HG03139 (cell line): ENCODE results near the gene NANP.

Source experiments
- ATAC-seq: cut with Tn5 transposase; IDR thresholded peaks from one replicate; pipeline ENCODE4 v1.9.1; 2021; ENCODE audit not compliant: unreplicated experiment

The NANP gene

DNA sequence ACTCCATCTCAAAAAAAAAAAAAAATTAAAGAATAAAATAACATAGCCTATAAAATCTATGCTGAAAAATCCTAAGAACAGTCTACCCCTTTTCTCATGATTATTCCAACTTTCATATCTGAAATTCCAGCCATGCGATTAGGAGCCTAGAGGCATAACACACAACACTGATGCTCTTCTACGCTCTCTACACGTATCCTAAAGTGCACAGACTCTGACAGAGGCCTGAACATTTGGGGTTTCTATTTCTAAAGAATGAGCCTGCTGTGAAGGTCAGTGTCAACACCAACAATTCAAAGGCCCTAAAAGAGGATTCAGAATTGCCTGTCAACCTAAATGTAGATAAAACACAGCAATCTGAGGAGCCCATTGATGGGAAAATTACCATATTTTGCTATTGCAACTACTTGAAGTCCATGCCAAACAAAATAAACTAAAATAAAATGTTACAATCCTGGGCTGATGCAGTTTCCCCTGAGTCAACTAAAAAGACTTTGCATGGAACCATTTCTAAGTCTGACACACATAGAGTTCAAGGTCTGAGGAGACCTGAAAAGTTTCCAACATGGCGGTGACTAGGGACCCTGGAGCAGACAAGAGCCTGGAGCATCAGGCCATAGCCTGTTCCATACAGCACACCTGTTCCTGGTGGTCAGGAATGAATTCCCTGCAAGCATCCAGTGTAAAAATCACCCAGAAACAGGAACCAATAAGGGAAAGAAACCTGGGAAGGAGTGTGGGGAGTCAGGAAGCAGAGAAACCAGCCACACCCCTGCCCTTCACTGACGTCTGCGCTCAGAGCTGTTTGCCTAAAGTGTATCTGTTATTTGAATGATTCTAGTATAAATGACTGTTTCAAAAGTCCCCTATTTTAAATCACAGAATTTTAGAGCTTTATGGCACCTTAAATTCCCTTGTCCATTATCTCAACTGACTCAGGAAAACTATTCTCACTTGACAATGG is 50.2 kb downstream of the NANP start:
- no peak for ATAC-seq

DNA sequence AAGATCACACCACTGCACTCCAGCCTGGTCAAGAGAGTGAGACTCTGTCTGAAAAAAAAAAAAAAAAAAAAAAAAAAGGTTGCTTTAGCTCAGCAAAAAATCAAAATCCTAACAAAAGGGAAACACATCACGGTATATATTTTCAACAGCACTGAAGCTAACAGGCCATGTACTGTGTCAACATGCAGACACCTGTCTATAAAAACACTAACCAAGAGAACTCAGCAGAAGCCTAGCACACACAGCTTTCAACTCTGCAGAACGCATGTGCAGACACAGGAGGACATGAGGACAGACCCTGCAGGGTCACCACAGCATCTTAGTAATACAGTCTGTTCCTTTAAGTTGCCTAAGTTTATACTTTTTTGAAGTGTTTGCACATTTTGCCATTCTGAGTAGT is 52.0 kb downstream of the NANP start:
- ATAC-seq: no peak

DNA sequence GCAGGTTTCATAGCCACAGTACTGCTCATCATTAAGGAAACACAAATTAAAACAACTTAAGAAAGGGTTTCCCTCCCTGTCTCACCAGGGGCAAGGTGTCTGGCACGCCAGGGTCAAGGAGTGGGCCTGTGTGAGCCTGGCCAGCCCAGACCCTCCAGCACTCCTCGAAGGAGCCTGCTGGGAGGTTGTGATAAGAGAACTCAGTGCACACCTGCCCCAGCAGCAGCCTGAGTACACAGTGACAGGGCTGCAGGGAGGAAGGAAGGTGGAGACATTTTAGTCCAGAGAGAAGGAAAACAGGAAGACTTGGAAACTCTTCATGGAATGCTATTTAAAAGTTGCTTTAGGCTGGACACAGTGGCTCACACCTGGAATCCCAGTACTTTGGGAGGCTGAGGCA is 52.6 kb downstream of the NANP start:
- ATAC-seq: no peak

DNA sequence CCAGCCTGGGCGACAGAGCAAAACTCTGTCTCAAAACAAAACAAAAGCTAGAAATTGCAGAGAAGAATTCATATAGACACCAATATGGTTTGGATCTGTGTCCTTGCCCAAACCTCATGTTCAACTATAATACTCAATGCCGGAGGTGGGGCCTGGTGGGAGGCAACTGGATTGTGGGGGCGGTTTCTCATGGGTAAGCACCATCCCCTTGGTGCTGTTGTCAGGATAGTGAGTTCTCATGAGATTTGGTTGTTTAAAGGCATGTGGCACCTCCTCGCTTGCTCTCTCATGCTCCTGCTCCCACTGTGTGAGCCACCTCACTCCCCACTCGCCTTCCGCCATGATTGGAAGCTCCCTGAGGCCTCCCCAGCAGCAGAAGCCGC is 53.7 kb downstream of the NANP start:
- ATAC-seq: no peak

GRCh38 chr20:25567286-25567685 is 56.5 kb downstream of the NANP start:
- ATAC-seq: no peak

DNA sequence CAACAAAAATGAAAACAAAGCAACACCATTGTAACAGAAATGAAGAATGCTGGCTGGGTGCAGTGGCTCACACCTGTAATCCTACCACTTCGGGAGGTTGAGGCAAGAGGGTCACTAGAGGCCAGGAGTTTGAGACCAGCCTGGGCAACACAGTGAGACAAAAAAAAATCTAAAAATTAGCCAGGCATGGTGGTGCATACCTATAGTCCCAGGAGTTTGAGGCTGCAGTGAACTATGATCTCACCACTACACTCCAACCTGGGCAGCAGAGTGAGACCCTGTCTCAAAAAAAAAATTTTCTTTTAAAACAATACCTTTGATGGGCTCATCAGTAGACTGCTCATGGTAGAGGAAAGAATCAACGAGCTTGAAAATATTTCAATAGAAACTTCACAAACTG is 57.0 kb downstream of the NANP start:
- no peak for ATAC-seq

DNA sequence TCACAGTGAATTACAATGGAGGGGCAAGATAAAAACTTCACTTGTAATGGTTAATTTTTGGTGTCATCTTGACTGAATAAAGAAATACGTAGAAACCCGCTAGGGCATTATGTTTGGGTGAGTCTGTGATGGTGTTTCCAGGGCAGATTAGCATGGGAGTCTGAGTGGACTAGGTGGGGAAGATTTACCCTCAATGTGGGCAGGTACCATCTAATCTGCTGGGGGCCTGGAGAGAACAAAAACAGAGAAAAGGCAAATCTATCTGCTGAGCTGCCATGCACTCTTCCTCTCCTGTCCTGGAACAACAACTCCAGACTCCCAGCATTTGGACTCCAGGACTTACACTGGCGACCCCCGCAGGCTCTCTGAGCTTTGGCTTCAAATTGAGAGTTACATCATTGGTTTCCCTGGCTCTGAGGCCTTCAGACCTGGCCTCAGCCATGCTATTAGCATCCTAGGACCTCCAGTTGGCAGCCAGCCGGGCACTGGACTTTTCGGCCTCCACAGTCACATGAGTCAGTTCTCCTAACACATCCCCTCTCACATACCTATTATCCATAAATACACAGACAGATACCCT is 58.1 kb downstream of the NANP start:
- ATAC-seq: no peak

- no peak for ATAC-seq
Observed at GRCh38 chr20:25563876-25564275, 59.9 kb downstream of the NANP start.

DNA sequence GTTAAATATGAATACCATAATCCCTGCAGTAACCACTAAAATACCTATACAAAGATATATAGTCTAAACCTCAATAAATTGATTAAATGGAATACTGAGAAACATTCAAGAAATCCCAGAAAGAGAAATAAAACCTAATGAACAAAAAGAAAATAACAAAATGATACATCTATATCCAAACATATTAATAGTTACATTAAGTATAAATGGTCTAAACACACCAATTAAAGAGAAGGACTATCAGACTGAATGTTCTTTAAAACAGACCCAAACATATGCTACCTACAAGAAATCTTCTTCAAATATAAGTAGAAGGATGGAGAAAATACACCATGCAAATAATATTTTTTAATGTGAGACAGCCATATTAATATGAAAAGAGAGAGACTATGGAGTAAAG is 60.5 kb downstream of the NANP start:
- ATAC-seq: no peak
